Sigmoid colon (tissue), 4 donors: Measurements from ENCODE around the gene WNT11.
"Not testable (repeated sequence)": the region's sequence is repeated elsewhere in the genome, so short reads cannot be mapped to it uniquely, and the experiment has no call there.

ENCODE experiments used
- EP300 ChIP-seq, 4 donors: sonication (generic); formaldehyde crosslinking; IDR thresholded peaks; one replicate each; pipeline ENCODE4 v1.6.1; 2017; ENCODE audit warnings: antibody characterized with exemption in 4 of 4
- POLR2A ChIP-seq, 2 donors: fragments of 450-650 bp; IDR thresholded peaks; one replicate each; pipeline ENCODE4 v1.6.1; 2016; ENCODE audit warnings: antibody characterized with exemption in 2 of 2, mild to moderate bottlenecking in 2 of 2, moderate library complexity in 2 of 2
- POLR2AphosphoS5 ChIP-seq, 4 donors: sonication (generic); formaldehyde crosslinking; IDR thresholded peaks; one replicate each; pipeline ENCODE4 v1.6.1; 2017; ENCODE audit warnings: antibody characterized with exemption in 4 of 4
- TF ChIP-seq, protein P1 (sequence below), 4 experiments: fragments of 450-650 bp in 3 of 4; fragments of 200-600 bp in 1 of 4; IDR thresholded peaks; one replicate each; pipeline ENCODE4 v1.5.1; 2016 to 2019; ENCODE audit warnings: antibody characterized with exemption in 4 of 4, mild to moderate bottlenecking in 3 of 4, moderate library complexity in 2 of 4

GRCh38 chr11:76198691-76199090, 7.6 kb downstream of the WNT11 start:
- TF ChIP-seq, protein P1, sequence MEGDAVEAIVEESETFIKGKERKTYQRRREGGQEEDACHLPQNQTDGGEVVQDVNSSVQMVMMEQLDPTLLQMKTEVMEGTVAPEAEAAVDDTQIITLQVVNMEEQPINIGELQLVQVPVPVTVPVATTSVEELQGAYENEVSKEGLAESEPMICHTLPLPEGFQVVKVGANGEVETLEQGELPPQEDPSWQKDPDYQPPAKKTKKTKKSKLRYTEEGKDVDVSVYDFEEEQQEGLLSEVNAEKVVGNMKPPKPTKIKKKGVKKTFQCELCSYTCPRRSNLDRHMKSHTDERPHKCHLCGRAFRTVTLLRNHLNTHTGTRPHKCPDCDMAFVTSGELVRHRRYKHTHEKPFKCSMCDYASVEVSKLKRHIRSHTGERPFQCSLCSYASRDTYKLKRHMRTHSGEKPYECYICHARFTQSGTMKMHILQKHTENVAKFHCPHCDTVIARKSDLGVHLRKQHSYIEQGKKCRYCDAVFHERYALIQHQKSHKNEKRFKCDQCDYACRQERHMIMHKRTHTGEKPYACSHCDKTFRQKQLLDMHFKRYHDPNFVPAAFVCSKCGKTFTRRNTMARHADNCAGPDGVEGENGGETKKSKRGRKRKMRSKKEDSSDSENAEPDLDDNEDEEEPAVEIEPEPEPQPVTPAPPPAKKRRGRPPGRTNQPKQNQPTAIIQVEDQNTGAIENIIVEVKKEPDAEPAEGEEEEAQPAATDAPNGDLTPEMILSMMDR (IDR thresholded peaks at IDR 0.05), result not testable (repeated sequence)
- TF ChIP-seq EP300, POLR2A, POLR2AphosphoS5 (IDR thresholded peaks at IDR 0.05): not testable (repeated sequence)
